ENCODE results near the gene CD99.
"Not testable (repeated sequence)": the region's sequence is repeated elsewhere in the genome, so short reads cannot be mapped to it uniquely, and the experiment has no call there.

CD99 gene

GRCh38 chrX:2690856-2691542 lies at the start of gene CD99:
TSS of gene CD99 (plus strand) at chrX:2691295. CDS start at chrX:2691361, 66 bp downstream.
- DNase-seq = no peak

- no peak for DNase-seq
Observed at GRCh38 chrX:2642146-2642545, 48.9 kb upstream of the CD99 start.

GRCh38 chrX:2642791-2643190 lies 48.3 kb upstream of the CD99 start:
- DNase-seq = no peak

- DNase-seq = no peak
Observed at GRCh38 chrX:2643880-2644279, 47.2 kb upstream of the CD99 start.

GRCh38 chrX:2645563-2645962 lies 45.5 kb upstream of the CD99 start:
- no peak for DNase-seq

- no peak for DNase-seq
Observed at GRCh38 chrX:2647627-2648026, 43.5 kb upstream of the CD99 start.

- no peak for DNase-seq
Observed at GRCh38 chrX:2650037-2650436, 41.1 kb upstream of the CD99 start.

GRCh38 chrX:2650865-2651264 lies 40.2 kb upstream of the CD99 start:
- DNase-seq = no peak

GRCh38 chrX:2652106-2652505 lies 39.0 kb upstream of the CD99 start:
- no peak for DNase-seq

- DNase-seq = no peak
Observed at GRCh38 chrX:2654436-2655340, 36.4 kb upstream of the CD99 start.

GRCh38 chrX:2656257-2656836 lies 34.7 kb upstream of the CD99 start:
- DNase-seq = no peak

GRCh38 chrX:2657532-2658113 lies 33.5 kb upstream of the CD99 start:
- no peak for DNase-seq

- DNase-seq = no peak
Observed at GRCh38 chrX:2658585-2659292, 32.4 kb upstream of the CD99 start.

- no peak for DNase-seq
Observed at GRCh38 chrX:2662586-2662985, 28.5 kb upstream of the CD99 start.

GRCh38 chrX:2664502-2664901 lies 26.6 kb upstream of the CD99 start:
- no peak for DNase-seq

GRCh38 chrX:2665387-2666304 lies 25.4 kb upstream of the CD99 start:
- DNase-seq = no peak

- no peak for DNase-seq
Observed at GRCh38 chrX:2666491-2666890, 24.6 kb upstream of the CD99 start.

- no peak for DNase-seq
Observed at GRCh38 chrX:2670978-2671377, 20.1 kb upstream of the CD99 start.

GRCh38 chrX:2672084-2672483 lies 19.0 kb upstream of the CD99 start:
- no peak for DNase-seq

- no peak for DNase-seq
Observed at GRCh38 chrX:2673611-2674010, 17.5 kb upstream of the CD99 start.

- DNase-seq = not testable (repeated sequence)
Observed at GRCh38 chrX:2675657-2676200, 15.4 kb upstream of the CD99 start.
